BJ (cell line): Measurements from ENCODE around the gene DNAJC5G. TPM values are rescaled to one million over a fixed set of nuclear protein-coding genes. Genes with fewer than 3 reads are reported as not detected.
A peak's percentile ranks its signal among the peaks of the same experiment; 100 is the strongest.

Experiments
- CTCF ChIA-PET: fragments of 350-600 bp; formaldehyde crosslinking; extraction: SDS; loops from one replicate; lab custom pipeline; 2021; ENCODE audit warnings: antibody characterized with exemption, inconsistent platforms; lab: Yijun Ruan, JAX
- POLR2A ChIA-PET: fragments of 300-600 bp; sonication (Branson Sonifier 250); formaldehyde crosslinking; extraction: SDS; loops from one replicate; lab custom pipeline; 2021; ENCODE audit warnings: antibody characterized with exemption; lab: Charles Lee
- DNase-seq: peaks from one replicate; pipeline ENCODE4 v3.0.0-alpha.2; 2011; ENCODE audit warnings: low read depth
- H3K27me3 ChIP-seq: 2 replicates; pipeline ENCODE4 v1.6.0; 2011; ENCODE audit warnings: low read length; ENCODE audit not compliant: control insufficient read depth, insufficient read depth
- H3K36me3 ChIP-seq: 2 replicates; pipeline ENCODE4 v1.5.1; 2011; ENCODE audit warnings: low read length; ENCODE audit not compliant: control insufficient read depth, insufficient read depth
- H3K4me3 ChIP-seq: 2 replicates; pipeline ENCODE4 v1.5.1; 2011; ENCODE audit warnings: low read depth, mild to moderate bottlenecking, control low read depth, low read length
- CTCF ChIP-seq: IDR thresholded peaks from 2 replicates; pipeline ENCODE4 v1.5.1; 2011; ENCODE audit warnings: low read depth, mild to moderate bottlenecking, control low read depth, inconsistent platforms, low read length, moderate library complexity; ENCODE audit not compliant: insufficient read depth
- polyA plus RNA-seq: library from polyadenylated mRNA; depleted of rRNA; stranded (reverse); fragments of >200 nt; gene quantifications from 2 replicates; pipeline ENCODE4 v1.2.3, GENCODE V29; 2011; rRNA removed

The DNAJC5G gene
- polyA plus RNA-seq, 1 experiment, result not detected

GRCh38 chr2:27322766-27323595 lies 47.7 kb downstream of the DNAJC5G start, which contains the start of gene MPV17:
TSS of gene MPV17 (minus strand) at chr2:27323097. CDS start at chr2:27322517, 580 bp downstream.
- H3K27me3 ChIP-seq, result no peaks in the 10 kb centered on the region
- H3K4me3 ChIP-seq, result peak within 1 kb of the TSS; percentile 67
- TF ChIP-seq CTCF, result no peak
- H3K36me3 ChIP-seq, result peaks cover 6% of the 10 kb centered on the region
- ChIA-PET CTCF (interaction anchor here (1.1 to 6.1 kb wide), 2 partner anchors 19 to 48 kb away, joined by 5 to 34 read pairs; no protein-coding TSS in a partner anchor), POLR2A (no interaction called here)
- peak; percentile 47 for DNase-seq

- no peak for DNase-seq
- Histone ChIP-seq H3K27me3 (no peaks in the 10 kb centered on the region), H3K36me3 (peaks cover 8% of the 10 kb centered on the region), H3K4me3 (peak overlapping the region; percentile 67)
- POLR2A ChIA-PET, result no interaction called here
- no peak for TF ChIP-seq CTCF
- CTCF ChIA-PET, result interaction anchor here (1.2 to 6.1 kb wide), 3 partner anchors 10 to 33 kb away, joined by 3 to 34 read pairs (median 4); no protein-coding TSS in a partner anchor
These were observed 48.5 kb downstream of the DNAJC5G start for GRCh38 chr2:27323596-27324285.

- Histone ChIP-seq H3K27me3 (no peaks in the 10 kb centered on the region), H3K36me3 (peaks cover 10% of the 10 kb centered on the region), H3K4me3 (no peak overlapping the region)
- CTCF ChIA-PET, result interaction anchor here (1.2 kb wide), 2 partner anchors 9 to 32 kb away, joined by 3 to 4 read pairs; no protein-coding TSS in a partner anchor
- POLR2A ChIA-PET, result no interaction called here
- no peak for TF ChIP-seq CTCF
- no peak for DNase-seq
These were observed 49.5 kb downstream of the DNAJC5G start for GRCh38 chr2:27324720-27325119.

Other genes starting within 250 kb of the DNAJC5G start
- 145 and 235 TPM in 2 replicates for gene TMEM214, start 242.5 kb upstream of the DNAJC5G start, polyA plus RNA-seq
- 25.9 and 32.7 TPM in 2 replicates for gene AGBL5, start 223.8 kb upstream of the DNAJC5G start, polyA plus RNA-seq
- gene OST4, start 203.8 kb upstream of the DNAJC5G start, polyA plus RNA-seq, result 755 and 887 TPM in 2 replicates
- 43.4 and 81.3 TPM in 2 replicates for gene EMILIN1, start 196.8 kb upstream of the DNAJC5G start, polyA plus RNA-seq
- gene KHK, start 188.7 kb upstream of the DNAJC5G start, polyA plus RNA-seq, result 0.33 and 0.43 TPM in 2 replicates
- gene CGREF1, start 156.3 kb upstream of the DNAJC5G start, polyA plus RNA-seq, result 4.8 and 6.9 TPM in 2 replicates
- 0.07 TPM in 1 of 2 replicates, not detected in the other for gene ABHD1, start 151.6 kb upstream of the DNAJC5G start, polyA plus RNA-seq
- gene PREB, start 140.8 kb upstream of the DNAJC5G start, polyA plus RNA-seq, result 54.9 and 84.0 TPM in 2 replicates
- gene PRR30, start 136.0 kb upstream of the DNAJC5G start, polyA plus RNA-seq, result not detected in 2 replicates
- gene TCF23, start 126.4 kb upstream of the DNAJC5G start, polyA plus RNA-seq, result not detected in 2 replicates
- gene ATRAID, start 63.4 kb upstream of the DNAJC5G start, polyA plus RNA-seq, result 217 and 268 TPM in 2 replicates
- gene SLC5A6, start 63.2 kb upstream of the DNAJC5G start, polyA plus RNA-seq, result 22.3 and 33.7 TPM in 2 replicates
- gene CAD, start 58.1 kb upstream of the DNAJC5G start, polyA plus RNA-seq, result 12.4 and 26.6 TPM in 2 replicates
- gene SLC30A3, start 12.4 kb upstream of the DNAJC5G start, polyA plus RNA-seq, result 0.06 and 0.10 TPM in 2 replicates
- gene TRIM54, start 7.0 kb downstream of the DNAJC5G start, polyA plus RNA-seq, result 0.05 TPM in 1 of 2 replicates, not detected in the other
- gene UCN, start 33.0 kb downstream of the DNAJC5G start, polyA plus RNA-seq, result 0.17 and 0.34 TPM in 2 replicates
- gene MPV17, start 47.7 kb downstream of the DNAJC5G start, polyA plus RNA-seq, result 177 and 188 TPM in 2 replicates
- 32.1 and 39.0 TPM in 2 replicates for gene GTF3C2, start 81.3 kb downstream of the DNAJC5G start, polyA plus RNA-seq
- gene EIF2B4, start 94.9 kb downstream of the DNAJC5G start, polyA plus RNA-seq, result 39.6 and 42.8 TPM in 2 replicates
- gene SNX17, start 95.2 kb downstream of the DNAJC5G start, polyA plus RNA-seq, result 134 and 154 TPM in 2 replicates
- 8.4 and 12.2 TPM in 2 replicates for gene ZNF513, start 105.3 kb downstream of the DNAJC5G start, polyA plus RNA-seq
- gene PPM1G, start 134.2 kb downstream of the DNAJC5G start, polyA plus RNA-seq, result 45.8 and 48.3 TPM in 2 replicates
- 234 and 270 TPM in 2 replicates for gene NRBP1, start 153.2 kb downstream of the DNAJC5G start, polyA plus RNA-seq
- 0.44 and 0.47 TPM in 2 replicates for gene KRTCAP3, start 166.9 kb downstream of the DNAJC5G start, polyA plus RNA-seq
- 19.0 and 20.3 TPM in 2 replicates for gene IFT172, start 214.3 kb downstream of the DNAJC5G start, polyA plus RNA-seq
- 6.9 and 8.9 TPM in 2 replicates for gene FNDC4, start 219.8 kb downstream of the DNAJC5G start, polyA plus RNA-seq
- gene GCKR, start 221.4 kb downstream of the DNAJC5G start, polyA plus RNA-seq, result 0.47 and 0.54 TPM in 2 replicates